Measurements from ENCODE around the gene CYP39A1. TPM values are rescaled to one million over a fixed set of nuclear protein-coding genes. Genes with fewer than 3 reads are reported as not detected.

CYP39A1 gene
- total and polyA plus RNA-seq, 2 experiments from 2014 or later = 1.5 to 3.5 TPM

DNA sequence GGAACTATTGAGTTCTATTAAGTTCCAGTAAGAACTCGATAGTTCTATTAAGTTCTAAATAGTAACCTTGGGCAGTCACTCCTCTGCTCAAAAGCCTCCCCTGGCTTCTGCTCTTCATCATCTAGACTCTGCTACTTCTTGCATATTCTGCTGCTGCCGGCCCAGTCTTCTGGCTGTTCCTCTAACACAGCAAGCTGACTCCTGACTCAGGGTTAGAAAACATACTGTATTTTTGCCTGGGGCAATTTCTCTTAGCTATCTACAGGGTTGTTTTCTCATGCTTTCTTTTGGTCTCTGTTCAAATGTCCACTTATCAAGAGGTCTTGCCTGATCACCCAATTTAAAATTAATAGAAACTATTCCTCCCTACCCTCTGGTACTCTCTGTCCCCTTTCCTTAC is 14.8 kb upstream of the CYP39A1 start (continued):
- TF ChIP-seq, protein P1, sequence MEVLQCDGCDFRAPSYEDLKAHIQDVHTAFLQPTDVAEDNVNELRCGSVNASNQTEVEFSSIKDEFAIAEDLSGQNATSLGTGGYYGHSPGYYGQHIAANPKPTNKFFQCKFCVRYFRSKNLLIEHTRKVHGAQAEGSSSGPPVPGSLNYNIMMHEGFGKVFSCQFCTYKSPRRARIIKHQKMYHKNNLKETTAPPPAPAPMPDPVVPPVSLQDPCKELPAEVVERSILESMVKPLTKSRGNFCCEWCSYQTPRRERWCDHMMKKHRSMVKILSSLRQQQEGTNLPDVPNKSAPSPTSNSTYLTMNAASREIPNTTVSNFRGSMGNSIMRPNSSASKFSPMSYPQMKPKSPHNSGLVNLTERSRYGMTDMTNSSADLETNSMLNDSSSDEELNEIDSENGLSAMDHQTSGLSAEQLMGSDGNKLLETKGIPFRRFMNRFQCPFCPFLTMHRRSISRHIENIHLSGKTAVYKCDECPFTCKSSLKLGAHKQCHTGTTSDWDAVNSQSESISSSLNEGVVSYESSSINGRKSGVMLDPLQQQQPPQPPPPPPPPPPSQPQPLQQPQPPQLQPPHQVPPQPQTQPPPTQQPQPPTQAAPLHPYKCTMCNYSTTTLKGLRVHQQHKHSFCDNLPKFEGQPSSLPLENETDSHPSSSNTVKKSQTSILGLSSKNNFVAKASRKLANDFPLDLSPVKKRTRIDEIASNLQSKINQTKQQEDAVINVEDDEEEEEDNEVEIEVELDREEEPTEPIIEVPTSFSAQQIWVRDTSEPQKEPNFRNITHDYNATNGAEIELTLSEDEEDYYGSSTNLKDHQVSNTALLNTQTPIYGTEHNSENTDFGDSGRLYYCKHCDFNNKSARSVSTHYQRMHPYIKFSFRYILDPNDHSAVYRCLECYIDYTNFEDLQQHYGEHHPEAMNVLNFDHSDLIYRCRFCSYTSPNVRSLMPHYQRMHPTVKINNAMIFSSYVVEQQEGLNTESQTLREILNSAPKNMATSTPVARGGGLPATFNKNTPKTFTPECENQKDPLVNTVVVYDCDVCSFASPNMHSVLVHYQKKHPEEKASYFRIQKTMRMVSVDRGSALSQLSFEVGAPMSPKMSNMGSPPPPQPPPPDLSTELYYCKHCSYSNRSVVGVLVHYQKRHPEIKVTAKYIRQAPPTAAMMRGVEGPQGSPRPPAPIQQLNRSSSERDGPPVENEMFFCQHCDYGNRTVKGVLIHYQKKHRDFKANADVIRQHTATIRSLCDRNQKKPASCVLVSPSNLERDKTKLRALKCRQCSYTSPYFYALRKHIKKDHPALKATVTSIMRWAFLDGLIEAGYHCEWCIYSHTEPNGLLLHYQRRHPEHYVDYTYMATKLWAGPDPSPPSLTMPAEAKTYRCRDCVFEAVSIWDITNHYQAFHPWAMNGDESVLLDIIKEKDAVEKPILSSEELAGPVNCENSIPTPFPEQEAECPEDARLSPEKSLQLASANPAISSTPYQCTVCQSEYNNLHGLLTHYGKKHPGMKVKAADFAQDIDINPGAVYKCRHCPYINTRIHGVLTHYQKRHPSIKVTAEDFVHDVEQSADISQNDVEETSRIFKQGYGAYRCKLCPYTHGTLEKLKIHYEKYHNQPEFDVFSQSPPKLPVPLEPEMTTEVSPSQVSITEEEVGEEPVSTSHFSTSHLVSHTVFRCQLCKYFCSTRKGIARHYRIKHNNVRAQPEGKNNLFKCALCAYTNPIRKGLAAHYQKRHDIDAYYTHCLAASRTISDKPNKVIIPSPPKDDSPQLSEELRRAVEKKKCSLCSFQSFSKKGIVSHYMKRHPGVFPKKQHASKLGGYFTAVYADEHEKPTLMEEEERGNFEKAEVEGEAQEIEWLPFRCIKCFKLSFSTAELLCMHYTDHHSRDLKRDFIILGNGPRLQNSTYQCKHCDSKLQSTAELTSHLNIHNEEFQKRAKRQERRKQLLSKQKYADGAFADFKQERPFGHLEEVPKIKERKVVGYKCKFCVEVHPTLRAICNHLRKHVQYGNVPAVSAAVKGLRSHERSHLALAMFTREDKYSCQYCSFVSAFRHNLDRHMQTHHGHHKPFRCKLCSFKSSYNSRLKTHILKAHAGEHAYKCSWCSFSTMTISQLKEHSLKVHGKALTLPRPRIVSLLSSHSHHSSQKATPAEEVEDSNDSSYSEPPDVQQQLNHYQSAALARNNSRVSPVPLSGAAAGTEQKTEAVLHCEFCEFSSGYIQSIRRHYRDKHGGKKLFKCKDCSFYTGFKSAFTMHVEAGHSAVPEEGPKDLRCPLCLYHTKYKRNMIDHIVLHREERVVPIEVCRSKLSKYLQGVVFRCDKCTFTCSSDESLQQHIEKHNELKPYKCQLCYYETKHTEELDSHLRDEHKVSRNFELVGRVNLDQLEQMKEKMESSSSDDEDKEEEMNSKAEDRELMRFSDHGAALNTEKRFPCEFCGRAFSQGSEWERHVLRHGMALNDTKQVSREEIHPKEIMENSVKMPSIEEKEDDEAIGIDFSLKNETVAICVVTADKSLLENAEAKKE (CRISPR knock-in tag; IDR thresholded peaks at IDR 0.05) = no peak
- no peak for TF ChIP-seq ZNF331 (CRISPR knock-in tag; IDR thresholded peaks at IDR 0.05; ENCODE audit: low read depth)
- TF ChIP-seq CREB1 (CRISPR knock-in tag; IDR thresholded peaks at IDR 0.05; ENCODE audit: low read depth) = no peak
- TF ChIP-seq JUNB (IDR thresholded peaks at IDR 0.05; ENCODE audit: unreplicated experiment) = no peak

- Histone ChIP-seq H3K4me2 (no peak overlapping the region), H2AFZ (no peak overlapping the region), H3F3A (replicated peaks; ENCODE audit: low read depth) (no peaks in the 10 kb centered on the region), H3K36me3 (ENCODE audit: insufficient read depth) (no peaks in the 10 kb centered on the region; the same call in 1 of the 2 replicates), H3K4me1 (ENCODE audit: insufficient read depth) (no peaks in the 10 kb centered on the region), H3K27me3 (ENCODE audit: insufficient read depth) (no peaks in the 10 kb centered on the region), H3K9me2 (ENCODE audit: insufficient read depth) (no peaks in the 10 kb centered on the region), H3K79me2 (replicated peaks; ENCODE audit: insufficient read depth) (no peaks in the 10 kb centered on the region), H3K27ac (ENCODE audit: low read depth) (no peak overlapping the region), H3K4me3 (no peak overlapping the region), H4K20me1 (replicated peaks; ENCODE audit: insufficient read depth) (no peaks in the 10 kb centered on the region)
- no peak overlapping the region for H3K27ac Mint-ChIP-seq
- DNase-seq (ENCODE audit: low spot score) (no peak), ATAC-seq (no peak)
- no peaks in the 10 kb centered on the region for H3K27me3 Mint-ChIP-seq (ENCODE audit: insufficient read depth, low read depth, poor library complexity)
- no peaks in the 10 kb centered on the region for H3K4me1 Mint-ChIP-seq
- H3K4me3 Mint-ChIP-seq = no peak overlapping the region
- no peaks in the 10 kb centered on the region for H3K9me3 Mint-ChIP-seq
- no peaks in the 10 kb centered on the region for H3K36me3 Mint-ChIP-seq (ENCODE audit: low read depth)
- TF ChIP-seq, protein P2, sequence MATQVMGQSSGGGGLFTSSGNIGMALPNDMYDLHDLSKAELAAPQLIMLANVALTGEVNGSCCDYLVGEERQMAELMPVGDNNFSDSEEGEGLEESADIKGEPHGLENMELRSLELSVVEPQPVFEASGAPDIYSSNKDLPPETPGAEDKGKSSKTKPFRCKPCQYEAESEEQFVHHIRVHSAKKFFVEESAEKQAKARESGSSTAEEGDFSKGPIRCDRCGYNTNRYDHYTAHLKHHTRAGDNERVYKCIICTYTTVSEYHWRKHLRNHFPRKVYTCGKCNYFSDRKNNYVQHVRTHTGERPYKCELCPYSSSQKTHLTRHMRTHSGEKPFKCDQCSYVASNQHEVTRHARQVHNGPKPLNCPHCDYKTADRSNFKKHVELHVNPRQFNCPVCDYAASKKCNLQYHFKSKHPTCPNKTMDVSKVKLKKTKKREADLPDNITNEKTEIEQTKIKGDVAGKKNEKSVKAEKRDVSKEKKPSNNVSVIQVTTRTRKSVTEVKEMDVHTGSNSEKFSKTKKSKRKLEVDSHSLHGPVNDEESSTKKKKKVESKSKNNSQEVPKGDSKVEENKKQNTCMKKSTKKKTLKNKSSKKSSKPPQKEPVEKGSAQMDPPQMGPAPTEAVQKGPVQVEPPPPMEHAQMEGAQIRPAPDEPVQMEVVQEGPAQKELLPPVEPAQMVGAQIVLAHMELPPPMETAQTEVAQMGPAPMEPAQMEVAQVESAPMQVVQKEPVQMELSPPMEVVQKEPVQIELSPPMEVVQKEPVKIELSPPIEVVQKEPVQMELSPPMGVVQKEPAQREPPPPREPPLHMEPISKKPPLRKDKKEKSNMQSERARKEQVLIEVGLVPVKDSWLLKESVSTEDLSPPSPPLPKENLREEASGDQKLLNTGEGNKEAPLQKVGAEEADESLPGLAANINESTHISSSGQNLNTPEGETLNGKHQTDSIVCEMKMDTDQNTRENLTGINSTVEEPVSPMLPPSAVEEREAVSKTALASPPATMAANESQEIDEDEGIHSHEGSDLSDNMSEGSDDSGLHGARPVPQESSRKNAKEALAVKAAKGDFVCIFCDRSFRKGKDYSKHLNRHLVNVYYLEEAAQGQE (IDR thresholded peaks at IDR 0.05; ENCODE audit: unreplicated experiment) = no peak
- no peak for TF ChIP-seq EZH2phosphoT487 (IDR thresholded peaks at IDR 0.05; ENCODE audit: unreplicated experiment)
- TF ChIP-seq CREB1 (CRISPR knock-in tag; IDR thresholded peaks at IDR 0.05; ENCODE audit: low read depth) = no peak
- TF ChIP-seq STAT1 (IDR thresholded peaks at IDR 0.05; ENCODE audit: unreplicated experiment) = no peak
Observed at GRCh38 chr6:46661483-46661882, 8.9 kb upstream of the CYP39A1 start.
